Thoracic aorta (tissue), 2 donors: ENCODE measurements around the gene ALS2. TPM values are rescaled to one million over a fixed set of nuclear protein-coding genes. Genes with fewer than 3 reads are reported as not detected.

ENCODE experiments used
- ATAC-seq: fragments of 150-250 bp; one replicate; pipeline ENCODE4 v1.8.0; 2017; ENCODE audit warnings: low read depth; ENCODE audit not compliant: insufficient number of reproducible peaks, low FRiP score
- DNase-seq: peaks from one replicate; pipeline ENCODE4 v3.0.0-alpha.2; 2020; ENCODE audit warnings: low spot score
- H3K27ac ChIP-seq, 2 donors: fragments of 200-600 bp; sonication (generic); 1 replicate in 1 of 2; 2 replicates in 1 of 2; pipeline ENCODE4 v1.5.1; 2016; ENCODE audit warnings: mild to moderate bottlenecking in 2 of 2, moderate library complexity in 2 of 2
- H3K27me3 ChIP-seq: fragments of 200-600 bp; sonication (generic); replicated peaks from 2 replicates; pipeline ENCODE4 v1.6.0; 2016; ENCODE audit warnings: mild to moderate bottlenecking; ENCODE audit not compliant: insufficient read depth
- H3K36me3 ChIP-seq: fragments of 200-600 bp; sonication (generic); one replicate; pipeline ENCODE4 v1.5.1; 2016
- H3K4me1 ChIP-seq, 2 donors: fragments of 200-600 bp; sonication (generic); 1 replicate in 1 of 2; 2 replicates in 1 of 2; pipeline versions ENCODE4 v1.5.1 to v1.6.0; 2016; ENCODE audit warnings: low read depth in 2 of 2, mild to moderate bottlenecking in 1 of 2; ENCODE audit not compliant: control insufficient read depth in 1 of 2
- H3K4me3 ChIP-seq: fragments of 200-600 bp; sonication (generic); 2 replicates; pipeline ENCODE4 v1.5.1; 2016; ENCODE audit warnings: mild to moderate bottlenecking
- H3K9me3 ChIP-seq: fragments of 200-600 bp; sonication (generic); 2 replicates; pipeline ENCODE4 v1.5.1; 2016
- CTCF ChIP-seq: fragments of 200-600 bp; sonication (generic); IDR thresholded peaks from one replicate; pipeline ENCODE4 v1.5.1; 2019; ENCODE audit warnings: antibody characterized with exemption
- total RNA-seq, 2 donors: library from RNA; depleted of rRNA; stranded (reverse); fragments of >200 nt; gene quantifications; one replicate each; pipeline versions ENCODE4 v1.1.0 to v1.2.3, GENCODE V29; 2016

The ALS2 gene
- total RNA-seq, 2 donors from 2014 or later, result 34.5 to 45.1 TPM

DNA sequence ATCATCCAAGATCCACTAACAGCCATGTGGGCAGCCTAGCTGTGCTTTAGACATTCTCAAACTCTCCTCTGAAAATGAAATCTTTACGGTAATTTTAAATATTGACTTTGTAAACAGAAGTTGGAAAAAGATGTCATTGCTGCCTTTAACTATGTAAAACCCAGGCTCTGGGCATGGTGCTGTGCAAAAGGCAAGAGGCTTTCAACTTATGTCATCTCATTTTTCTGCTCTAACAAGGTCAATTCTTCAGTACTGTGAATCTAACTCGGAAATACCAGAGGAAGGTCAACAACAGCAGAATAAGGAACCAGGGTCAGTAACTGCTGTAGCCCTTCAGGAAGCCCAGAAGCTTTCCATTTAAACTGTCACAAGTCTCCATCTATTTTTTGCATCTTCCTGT lies 45.2 kb downstream of the ALS2 start:
- no peak overlapping the region for H3K27ac ChIP-seq
- no peaks in the 10 kb centered on the region for H3K27me3 ChIP-seq
- no peak for TF ChIP-seq CTCF
- H3K4me3 ChIP-seq, result no peak overlapping the region
- H3K9me3 ChIP-seq, result peaks cover 10% of the 10 kb centered on the region
- H3K36me3 ChIP-seq, result peaks cover 18% of the 10 kb centered on the region
- DNase-seq, result no peak
- H3K4me1 ChIP-seq, result no peaks in the 10 kb centered on the region
- no peak for ATAC-seq

DNA sequence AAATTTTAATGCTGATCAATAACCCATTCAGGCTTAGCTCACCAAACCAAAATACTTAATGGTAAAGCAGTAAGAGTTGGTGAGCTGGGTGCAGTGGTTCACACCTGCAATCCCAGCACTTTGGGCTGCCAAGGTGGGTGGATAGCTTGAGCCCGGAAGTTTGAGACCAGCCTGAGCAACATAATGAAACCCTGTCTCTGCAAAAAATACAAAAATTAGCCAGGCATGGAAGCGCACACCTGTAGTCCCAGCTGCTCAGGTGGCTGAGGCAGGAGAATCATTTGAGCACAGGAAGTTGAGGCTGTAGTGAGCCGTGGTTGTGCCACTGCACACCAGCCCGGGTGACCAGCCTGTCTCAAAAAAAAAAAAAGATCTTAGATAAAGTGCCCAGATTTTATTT lies 46.6 kb downstream of the ALS2 start:
- Histone ChIP-seq H3K4me1 (no peaks in the 10 kb centered on the region), H3K9me3 (peaks cover 10% of the 10 kb centered on the region), H3K27me3 (no peaks in the 10 kb centered on the region), H3K4me3 (no peak overlapping the region), H3K36me3 (peaks cover 18% of the 10 kb centered on the region), H3K27ac (no peak overlapping the region)
- no peak for TF ChIP-seq CTCF
- DNase-seq, result no peak
- no peak for ATAC-seq

GRCh38 chr2:201733544-201733943 lies 47.2 kb downstream of the ALS2 start:
- peaks cover 10% of the 10 kb centered on the region for H3K9me3 ChIP-seq
- H3K27me3 ChIP-seq, result no peaks in the 10 kb centered on the region
- no peaks in the 10 kb centered on the region for H3K4me1 ChIP-seq
- ATAC-seq (no peak), DNase-seq (no peak)
- TF ChIP-seq CTCF, result no peak
- H3K27ac ChIP-seq, result no peak overlapping the region
- H3K36me3 ChIP-seq, result peaks cover 22% of the 10 kb centered on the region
- H3K4me3 ChIP-seq, result no peak overlapping the region

GRCh38 chr2:201730651-201731285 lies 50.0 kb downstream of the ALS2 start:
- TF ChIP-seq CTCF, result no peak
- Histone ChIP-seq H3K4me1 (no peaks in the 10 kb centered on the region), H3K27ac (no peak overlapping the region), H3K27me3 (no peaks in the 10 kb centered on the region), H3K4me3 (no peak overlapping the region), H3K36me3 (peaks cover 18% of the 10 kb centered on the region), H3K9me3 (no peaks in the 10 kb centered on the region)
- DNase-seq, result no peak
- ATAC-seq, result no peak

GRCh38 chr2:201715459-201715858 lies 65.3 kb downstream of the ALS2 start:
- Histone ChIP-seq H3K27me3 (no peaks in the 10 kb centered on the region), H3K9me3 (peaks cover 3% of the 10 kb centered on the region), H3K4me1 (no peaks in the 10 kb centered on the region), H3K36me3 (peaks cover 27% of the 10 kb centered on the region), H3K27ac (no peak overlapping the region), H3K4me3 (no peak overlapping the region)
- DNase-seq, result no peak
- ATAC-seq, result no peak
- TF ChIP-seq CTCF, result no peak
